HepG2 (cell line): ENCODE results near the gene NSD1. TPM values are rescaled to one million over a fixed set of nuclear protein-coding genes. Genes with fewer than 3 reads are reported as not detected.

Experiments
- ATAC-seq: fragments of 200-7000 bp; cut with Tn5 transposase; 3 replicates; pipeline ENCODE4 v1.9.1; 2020; ENCODE audit warnings: mild to moderate bottlenecking, moderate library complexity
- BruUV-seq: library from RNA; stranded (reverse); fragments of 400-500 nt; replicated peaks from 2 replicates; lab custom pipeline; 2021; lab: Mats Ljungman, UMichigan
- CTCF ChIA-PET: fragments of 300-600 bp; formaldehyde crosslinking; extraction: SDS; loops from one replicate; lab custom pipeline; 2021; ENCODE audit warnings: low total read pairs, inconsistent platforms, low intra/inter-chr PET ratio; lab: Yijun Ruan, JAX
- POLR2A ChIA-PET: fragments of 350-600 bp; sonication (Branson Sonifier 250); formaldehyde crosslinking; loops from one replicate; lab custom pipeline; 2020; ENCODE audit warnings: antibody characterized with exemption, inconsistent platforms; lab: Yijun Ruan, JAX
- DNase-seq: peaks from one replicate; pipeline ENCODE4 v3.0.0-alpha.2; 2015; ENCODE audit warnings: low spot score
- FAIRE-seq: peaks from 3 replicates; lab custom pipeline; 2011; peaks lifted over from hg19 to GRCh38; lab: Jason Lieb, UNC
- H2AFZ ChIP-seq: one replicate; pipeline ENCODE4 v1.6.1; 2011; ENCODE audit warnings: low read length, inconsistent platforms
- H3K27ac ChIP-seq: fragments of 300-600 bp; 3 replicates; pipeline ENCODE4 v1.8.0; 2011; ENCODE audit warnings: mixed run types, mild to moderate bottlenecking, mixed read lengths, low read length, inconsistent platforms; ENCODE audit not compliant: insufficient read depth; ENCODE audit errors: extremely low read length
- H3K27me3 ChIP-seq, 2 experiments: fragments of 200-600 bp in 1 of 2; 2 replicates in 1 of 2; 3 replicates in 1 of 2; pipeline versions ENCODE4 v1.6.0 to v1.8.0; 2011; ENCODE audit warnings: low read length in 2 of 2, mild to moderate bottlenecking in 2 of 2, moderate library complexity in 2 of 2, inconsistent platforms in 1 of 2; ENCODE audit not compliant: insufficient read depth in 2 of 2, control insufficient read depth in 1 of 2
- H3K36me3 ChIP-seq, 2 experiments: fragments of 200-600 bp in 1 of 2; replicated peaks in 1 of 2; 2 replicates in 1 of 2; 3 replicates in 1 of 2; pipeline versions ENCODE4 v1.5.1 to v1.8.0; 2011; ENCODE audit warnings: low read length in 2 of 2, inconsistent platforms in 1 of 2; ENCODE audit not compliant: insufficient read depth in 2 of 2, control insufficient read depth in 1 of 2
- H3K4me1 ChIP-seq: 2 replicates; pipeline ENCODE4 v1.5.1; 2012; ENCODE audit warnings: low read length, inconsistent platforms; ENCODE audit not compliant: insufficient read depth
- H3K4me2 ChIP-seq: 2 replicates; pipeline ENCODE4 v1.6.0; 2011; ENCODE audit warnings: low read depth, low read length, inconsistent platforms
- H3K4me3 ChIP-seq, 3 experiments: fragments of 200-600 bp in 1 of 3; sonication (generic), shearing (Covaris generic) in 1 of 3; replicated peaks in 1 of 3; 2 replicates each; pipeline ENCODE4 v1.5.1; 2011 to 2016; ENCODE audit warnings: low read length in 3 of 3, inconsistent platforms in 2 of 3, low read depth in 2 of 3, mild to moderate bottlenecking in 2 of 3, control low read depth in 1 of 3, mixed read lengths in 1 of 3; ENCODE audit not compliant: insufficient read depth in 1 of 3
- H3K79me2 ChIP-seq: one replicate; pipeline ENCODE4 v1.6.1; 2011; ENCODE audit warnings: low read length, inconsistent platforms; ENCODE audit not compliant: insufficient read depth
- H3K9ac ChIP-seq: 2 replicates; pipeline ENCODE4 v1.6.0; 2011; ENCODE audit warnings: mild to moderate bottlenecking, low read depth, low read length, inconsistent platforms; ENCODE audit not compliant: insufficient read depth
- H3K9me3 ChIP-seq: 2 replicates; pipeline ENCODE4 v1.5.1; 2012; ENCODE audit warnings: mild to moderate bottlenecking, low read length
- H4K20me1 ChIP-seq: 2 replicates; pipeline ENCODE4 v1.6.0; 2011; ENCODE audit warnings: inconsistent platforms, mild to moderate bottlenecking, low read length, moderate library complexity; ENCODE audit not compliant: insufficient read depth
- ATRX ChIP-seq: sonication (generic); formaldehyde crosslinking; IDR thresholded peaks from 2 replicates; pipeline ENCODE4 v1.4.0; 2020; ENCODE audit warnings: missing genetic modification reagents, borderline replicate concordance
- HOXA5 ChIP-seq: sonication (generic); formaldehyde crosslinking; IDR thresholded peaks from 2 replicates; pipeline ENCODE4 v1.4.0; 2020; ENCODE audit warnings: missing genetic modification reagents
- KDM2A ChIP-seq: sonication (generic); formaldehyde crosslinking; IDR thresholded peaks from 2 replicates; pipeline ENCODE4 v1.4.0; 2020; ENCODE audit warnings: low read depth, missing genetic modification reagents, borderline replicate concordance
- LCORL ChIP-seq, 2 experiments: fragments of 450-650 bp in 1 of 2; sonication (generic) in 1 of 2; formaldehyde crosslinking in 1 of 2; IDR thresholded peaks; 2 replicates each; pipeline versions ENCODE4 v1.5.0 to v1.6.1; 2017 to 2020; ENCODE audit warnings: antibody characterized with exemption in 1 of 2, missing genetic modification reagents in 1 of 2
- PAWR ChIP-seq: sonication (generic); formaldehyde crosslinking; IDR thresholded peaks from 2 replicates; pipeline ENCODE4 v1.4.0; 2020; ENCODE audit warnings: missing genetic modification reagents, mild to moderate bottlenecking, borderline replicate concordance
- RELA ChIP-seq: sonication (generic); formaldehyde crosslinking; IDR thresholded peaks from 2 replicates; pipeline ENCODE4 v1.4.0; 2020; ENCODE audit warnings: missing genetic modification reagents
- SPEN ChIP-seq: sonication (generic); formaldehyde crosslinking; IDR thresholded peaks from 2 replicates; pipeline ENCODE4 v1.5.1; 2020; ENCODE audit warnings: low read depth, mild to moderate bottlenecking, missing genetic modification reagents
- THYN1 ChIP-seq: sonication (generic); formaldehyde crosslinking; IDR thresholded peaks from 2 replicates; pipeline ENCODE4 v1.8.1; 2023; ENCODE audit warnings: low read depth, mild to moderate bottlenecking, moderate library complexity, missing genetic modification reagents, borderline replicate concordance
- ZBTB7B ChIP-seq: sonication (generic); formaldehyde crosslinking; IDR thresholded peaks from 2 replicates; pipeline ENCODE4 v1.4.0; 2020; ENCODE audit warnings: missing genetic modification reagents
- ZNF260 ChIP-seq: sonication (generic); formaldehyde crosslinking; IDR thresholded peaks from 2 replicates; pipeline ENCODE4 v1.4.0; 2020; ENCODE audit warnings: missing genetic modification reagents, low read depth, mild to moderate bottlenecking, borderline replicate concordance
- ZNF263 ChIP-seq: sonication (generic); formaldehyde crosslinking; IDR thresholded peaks from 2 replicates; pipeline ENCODE4 v1.4.0; 2020; ENCODE audit warnings: missing genetic modification reagents
- ZNF569 ChIP-seq: sonication (generic); formaldehyde crosslinking; IDR thresholded peaks from 2 replicates; pipeline ENCODE4 v1.5.0; 2020; ENCODE audit warnings: mild to moderate bottlenecking, missing genetic modification reagents, moderate library complexity, borderline replicate concordance
- ZNF570 ChIP-seq: sonication (generic); formaldehyde crosslinking; IDR thresholded peaks from 2 replicates; pipeline ENCODE4 v1.4.0; 2020; ENCODE audit warnings: mild to moderate bottlenecking, missing genetic modification reagents, borderline replicate concordance
- ZNF615 ChIP-seq: sonication (generic); formaldehyde crosslinking; IDR thresholded peaks from 2 replicates; pipeline ENCODE4 v1.5.0; 2020; ENCODE audit warnings: mild to moderate bottlenecking, missing genetic modification reagents, borderline replicate concordance
- WGBS: methylation state at CpG from one replicate; pipeline ENCODE4 v1.1.6; 2017; ENCODE audit warnings: low lambda C conversion rate; 5-methylcytosine and 5-hydroxymethylcytosine counted together
- in situ Hi-C: cut with HindIII; loops from 2 replicates; pipeline ENCODE4 v1.10.0; 2017; ENCODE audit warnings: low pct_unique_long_range_greater_than_20kb; ENCODE audit not compliant: extremely low pct_ligation_motif_present
- intact Hi-C: fragments of 100-400 bp; cut with micrococcal nuclease; formaldehyde crosslinking; loops from one replicate; pipeline ENCODE4 v1.10.0; 2022; ENCODE audit not compliant: unreplicated experiment
- polyA plus RNA-seq, 8 experiments: library from polyadenylated mRNA; depleted of rRNA in 3 of 8; stranded (reverse) in 7 of 8; unstranded in 1 of 8; fragments of >200 nt; fragmentation: Illumina TruSeq in 4 of 8; extraction: Trizol in 4 of 8; gene quantifications; 2 replicates each; pipeline versions ENCODE4 v1.2.1 to v1.2.3, GENCODE V29; 2011 to 2016; ENCODE audit warnings: low read depth in 4 of 8, missing spikeins in 1 of 8, mixed read lengths in 1 of 8; ENCODE audit not compliant: insufficient read depth in 1 of 8
- total RNA-seq, 5 experiments: library from RNA; depleted of rRNA; stranded (reverse); fragments of >200 nt; fragmentation: Illumina TruSeq; extraction: Trizol; gene quantifications; 2 replicates each; pipeline ENCODE4 v1.2.3, GENCODE V29; 2016; ENCODE audit warnings: low read depth in 1 of 5
- TF ChIP-seq, protein P1 (sequence below): sonication (generic); formaldehyde crosslinking; IDR thresholded peaks from 2 replicates; pipeline ENCODE4 v1.4.0; 2020; ENCODE audit warnings: mild to moderate bottlenecking, missing genetic modification reagents

Gene NSD1
- total and polyA plus RNA-seq, 2 of the 13 experiments (the other 11 are each of a cell fraction or from before 2014, with no cell fraction given) = 0.01 to 0.09 TPM

DNA sequence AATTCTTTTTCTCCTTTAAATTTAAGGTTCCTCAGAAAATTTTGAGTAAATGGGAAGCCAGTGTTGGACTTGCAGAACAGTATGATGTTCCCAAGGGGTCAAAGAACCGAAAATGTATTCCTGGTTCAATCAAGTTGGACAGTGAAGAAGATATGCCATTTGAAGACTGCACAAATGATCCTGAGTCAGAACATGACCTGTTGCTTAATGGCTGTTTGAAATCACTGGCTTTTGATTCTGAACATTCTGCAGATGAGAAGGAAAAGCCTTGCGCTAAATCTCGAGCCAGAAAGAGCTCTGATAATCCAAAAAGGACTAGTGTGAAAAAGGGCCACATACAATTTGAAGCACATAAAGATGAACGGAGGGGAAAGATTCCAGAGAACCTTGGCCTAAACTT is 76.0 kb downstream of the NSD1 start:
- H3K79me2 ChIP-seq = no peaks in the 10 kb centered on the region
- DNase-seq (no peak), ATAC-seq (no peak), FAIRE-seq (no peak)
- no peaks in the 10 kb centered on the region for H3K4me1 ChIP-seq
- BruUV-seq = no TSS peak
- peaks cover 0 to 10% of the 10 kb centered on the region in 2 experiments; a peak in 3 of 5 replicates for H3K27me3 ChIP-seq
- TF ChIP-seq ZBTB7B (CRISPR knock-in tag) (no peak), ZNF570 (CRISPR knock-in tag) (no peak), THYN1 (CRISPR knock-in tag) (no peak), HOXA5 (no peak), ZNF615 (CRISPR knock-in tag) (no peak), ATRX (CRISPR knock-in tag) (no peak), RELA (no peak), KDM2A (CRISPR knock-in tag) (no peak), LCORL (IDR thresholded peaks at IDR 0.05) (no peak), LCORL (CRISPR knock-in tag; IDR thresholded peaks at IDR 0.05) (no peak), ZNF569 (CRISPR knock-in tag) (no peak), SPEN (no peak), ZNF263 (CRISPR knock-in tag) (no peak), PAWR (CRISPR knock-in tag) (no peak), ZNF260 (CRISPR knock-in tag) (no peak)
- TF ChIP-seq, protein P1, sequence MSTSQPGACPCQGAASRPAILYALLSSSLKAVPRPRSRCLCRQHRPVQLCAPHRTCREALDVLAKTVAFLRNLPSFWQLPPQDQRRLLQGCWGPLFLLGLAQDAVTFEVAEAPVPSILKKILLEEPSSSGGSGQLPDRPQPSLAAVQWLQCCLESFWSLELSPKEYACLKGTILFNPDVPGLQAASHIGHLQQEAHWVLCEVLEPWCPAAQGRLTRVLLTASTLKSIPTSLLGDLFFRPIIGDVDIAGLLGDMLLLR = no peak
- no peaks in the 10 kb centered on the region for H3K36me3 ChIP-seq
- ChIA-PET CTCF (no interaction called here), POLR2A (no interaction called here)
- intact Hi-C loops = no loop called here
- H3K4me2 ChIP-seq = no peak overlapping the region
- no peaks in the 10 kb centered on the region for H3K9me3 ChIP-seq
- H3K27ac ChIP-seq = no peak overlapping the region
- H2AFZ ChIP-seq = no peak overlapping the region
- no peak overlapping the region for H3K9ac ChIP-seq
- no peaks in the 10 kb centered on the region for H4K20me1 ChIP-seq
- in situ Hi-C loops = no loop called here
- no peak overlapping the region for H3K4me3 ChIP-seq
- 36% methylated on average over 4 of the region's 4 CpGs for WGBS
